ENCODE results near the gene SLC12A1. TPM values are rescaled to one million over a fixed set of nuclear protein-coding genes. Genes with fewer than 3 reads are reported as not detected.

Gene SLC12A1
- polyA plus RNA-seq, 3 donors: not detected

GRCh38 chr15:48297668-48298067, 91.6 kb downstream of the SLC12A1 start:
- H3K4me1 Mint-ChIP-seq: no peaks in the 10 kb centered on the region
- Histone ChIP-seq H4K20me1 (ENCODE audit: insufficient read depth, low read length) (no peaks in the 10 kb centered on the region), H3K27ac (ENCODE audit: low read depth in 1 of 2, low read length in 2 of 2) (no peak overlapping the region), H3K9me3 (replicated peaks in 1 of 2; ENCODE audit: control insufficient read depth in 1 of 2, insufficient read depth in 1 of 2, low read length in 2 of 2) (no peaks in the 10 kb centered on the region), H3K4me1 (ENCODE audit: control insufficient read depth in 1 of 2, insufficient read depth in 2 of 2, low read length in 2 of 2) (no peaks in the 10 kb centered on the region), H3K27me3 (ENCODE audit: control insufficient read depth in 2 of 2, insufficient read depth in 2 of 2, low read length in 2 of 2) (peaks cover 0 to 2% of the 10 kb centered on the region in 2 donors), H3K9ac (ENCODE audit: insufficient read depth, low read length, poor library complexity, severe bottlenecking) (no peak overlapping the region), H2AFZ (ENCODE audit: insufficient read depth, low read depth, low read length, poor library complexity, severe bottlenecking) (no peak overlapping the region), H3K4me3 (replicated peaks in 1 of 3; ENCODE audit: low read depth in 2 of 3, low read length in 3 of 3) (no peak overlapping the region), H3K36me3 (replicated peaks in 1 of 2; ENCODE audit: control insufficient read depth in 1 of 2, insufficient read depth in 2 of 2, low read length in 2 of 2) (no peaks in the 10 kb centered on the region), H3K4me2 (replicated peaks; ENCODE audit: extremely low read depth, low read length, poor library complexity, severe bottlenecking) (no peak overlapping the region), H3K79me2 (ENCODE audit: insufficient read depth, low read length) (no peaks in the 10 kb centered on the region)
- no peak overlapping the region for H3K4me3 Mint-ChIP-seq
- intact Hi-C loops (cut with micrococcal nuclease): no loop called here
- WGBS (ENCODE audit: insufficient coverage): no CpG with 5 or more reads among the region's 2 CpGs
- no peak for DNase-seq
- TF ChIP-seq, protein P1, sequence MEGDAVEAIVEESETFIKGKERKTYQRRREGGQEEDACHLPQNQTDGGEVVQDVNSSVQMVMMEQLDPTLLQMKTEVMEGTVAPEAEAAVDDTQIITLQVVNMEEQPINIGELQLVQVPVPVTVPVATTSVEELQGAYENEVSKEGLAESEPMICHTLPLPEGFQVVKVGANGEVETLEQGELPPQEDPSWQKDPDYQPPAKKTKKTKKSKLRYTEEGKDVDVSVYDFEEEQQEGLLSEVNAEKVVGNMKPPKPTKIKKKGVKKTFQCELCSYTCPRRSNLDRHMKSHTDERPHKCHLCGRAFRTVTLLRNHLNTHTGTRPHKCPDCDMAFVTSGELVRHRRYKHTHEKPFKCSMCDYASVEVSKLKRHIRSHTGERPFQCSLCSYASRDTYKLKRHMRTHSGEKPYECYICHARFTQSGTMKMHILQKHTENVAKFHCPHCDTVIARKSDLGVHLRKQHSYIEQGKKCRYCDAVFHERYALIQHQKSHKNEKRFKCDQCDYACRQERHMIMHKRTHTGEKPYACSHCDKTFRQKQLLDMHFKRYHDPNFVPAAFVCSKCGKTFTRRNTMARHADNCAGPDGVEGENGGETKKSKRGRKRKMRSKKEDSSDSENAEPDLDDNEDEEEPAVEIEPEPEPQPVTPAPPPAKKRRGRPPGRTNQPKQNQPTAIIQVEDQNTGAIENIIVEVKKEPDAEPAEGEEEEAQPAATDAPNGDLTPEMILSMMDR (IDR thresholded peaks at IDR 0.05): no peak
- peaks cover 0 to 4% (median 3%) of the 10 kb centered on the region in 3 donors for H3K27me3 Mint-ChIP-seq (ENCODE audit: low read depth in 3 of 3)
- H3K9me3 Mint-ChIP-seq: peaks cover 0 to 3% (median 0%) of the 10 kb centered on the region in 7 donors
- H3K27ac Mint-ChIP-seq: no peak overlapping the region
- H3K36me3 Mint-ChIP-seq: no peaks in the 10 kb centered on the region

DNA sequence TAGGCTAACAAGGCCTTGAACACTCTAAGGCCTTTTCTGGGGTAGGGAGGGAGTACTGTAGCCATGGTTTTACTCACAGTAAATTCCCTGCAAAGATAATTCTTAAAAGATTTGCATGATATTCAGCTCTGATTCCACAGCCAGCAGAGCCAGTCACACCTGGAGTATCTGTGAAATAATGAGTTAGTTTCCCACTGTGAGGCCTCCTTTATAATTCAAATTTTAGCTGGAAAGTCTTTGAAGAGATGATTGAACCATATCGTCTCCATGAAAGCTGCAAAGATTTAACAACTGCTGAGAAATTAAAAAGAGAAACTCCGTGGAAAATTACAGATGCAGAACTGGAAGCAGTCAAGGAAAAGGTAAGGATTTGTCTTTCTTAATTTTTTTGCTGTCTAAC, 92.8 kb downstream of the SLC12A1 start:
- no peaks in the 10 kb centered on the region for H3K36me3 ChIP-seq (replicated peaks in 1 of 2; ENCODE audit: control insufficient read depth in 1 of 2, insufficient read depth in 2 of 2, low read length in 2 of 2)
- no peaks in the 10 kb centered on the region for H3K4me1 ChIP-seq (ENCODE audit: control insufficient read depth in 1 of 2, insufficient read depth in 2 of 2, low read length in 2 of 2)
- TF ChIP-seq, protein P1 (IDR thresholded peaks at IDR 0.05): no peak
- no peak for DNase-seq
- H3K27me3 Mint-ChIP-seq (ENCODE audit: low read depth in 3 of 3): peaks cover 0 to 3% (median 2%) of the 10 kb centered on the region in 3 donors
- no peaks in the 10 kb centered on the region for H3K9me3 ChIP-seq (replicated peaks in 1 of 2; ENCODE audit: control insufficient read depth in 1 of 2, insufficient read depth in 1 of 2, low read length in 2 of 2)
- no peaks in the 10 kb centered on the region for H4K20me1 ChIP-seq (ENCODE audit: insufficient read depth, low read length)
- no peaks in the 10 kb centered on the region for H3K79me2 ChIP-seq (ENCODE audit: insufficient read depth, low read length)
- H2AFZ ChIP-seq (ENCODE audit: insufficient read depth, low read depth, low read length, poor library complexity, severe bottlenecking): no peak overlapping the region
- 100% methylated on average over 1 of the region's 2 CpGs for WGBS (ENCODE audit: insufficient coverage)
- H3K27ac ChIP-seq (ENCODE audit: low read depth in 1 of 2, low read length in 2 of 2): no peak overlapping the region
- H3K9me3 Mint-ChIP-seq: peaks cover 0 to 3% (median 0%) of the 10 kb centered on the region in 7 donors
- no peak overlapping the region for H3K4me3 ChIP-seq (replicated peaks in 1 of 3; ENCODE audit: low read depth in 2 of 3, low read length in 3 of 3)
- H3K9ac ChIP-seq (ENCODE audit: insufficient read depth, low read length, poor library complexity, severe bottlenecking): no peak overlapping the region
- H3K4me3 Mint-ChIP-seq: no peak overlapping the region
- H3K27ac Mint-ChIP-seq: no peak overlapping the region
- H3K36me3 Mint-ChIP-seq: no peaks in the 10 kb centered on the region
- H3K4me1 Mint-ChIP-seq: no peaks in the 10 kb centered on the region
- peaks cover 0 to 2% of the 10 kb centered on the region in 2 donors for H3K27me3 ChIP-seq (ENCODE audit: control insufficient read depth in 2 of 2, insufficient read depth in 2 of 2, low read length in 2 of 2)
- intact Hi-C loops (cut with micrococcal nuclease): no loop called here
- H3K4me2 ChIP-seq (replicated peaks; ENCODE audit: extremely low read depth, low read length, poor library complexity, severe bottlenecking): no peak overlapping the region

Data from CD14-positive monocyte (primary cell).